Endothelial cell of umbilical vein (primary cell): ENCODE measurements around the gene RBL1. TPM values are rescaled to one million over a fixed set of nuclear protein-coding genes. Genes with fewer than 3 reads are reported as not detected.
"Not testable (repeated sequence)": the region's sequence is repeated elsewhere in the genome, so short reads cannot be mapped to it uniquely, and the experiment has no call there.

Source experiments
- BruUV-seq: library from RNA; stranded (reverse); fragments of 400-500 nt; replicated peaks from 2 replicates; lab custom pipeline; 2021; lab: Mats Ljungman, UMichigan
- CTCF ChIA-PET: fragments of 300-600, 350-600 bp; sonication (Branson Sonifier 250); formaldehyde crosslinking; loops from one replicate; lab custom pipeline; 2021; ENCODE audit warnings: antibody characterized with exemption, inconsistent platforms; lab: Charles Lee
- POLR2A ChIA-PET: fragments of 300-600, 350-600 bp; sonication (Branson Sonifier 250); formaldehyde crosslinking; loops from one replicate; lab custom pipeline; 2021; ENCODE audit warnings: antibody characterized with exemption, inconsistent platforms; lab: Charles Lee
- DNase-seq: peaks from one replicate; pipeline ENCODE4 v3.0.0-alpha.2; 2011; ENCODE audit warnings: low read depth, low spot score
- FAIRE-seq: peaks from 2 replicates; lab custom pipeline; 2011; peaks lifted over from hg19 to GRCh38; lab: Jason Lieb, UNC
- H2AFZ ChIP-seq: 2 replicates; pipeline ENCODE4 v1.6.0; 2012; ENCODE audit warnings: low read depth, low read length, control low read depth, inconsistent platforms
- H3K27ac ChIP-seq: 2 replicates; pipeline ENCODE4 v1.5.1; 2011; ENCODE audit warnings: low read depth, mild to moderate bottlenecking, control low read depth, low read length, moderate library complexity; ENCODE audit not compliant: insufficient read depth
- H3K27me3 ChIP-seq, 2 experiments: 2 replicates each; pipeline versions ENCODE4 v1.6.0 to v1.6.1; 2011; ENCODE audit warnings: low read length in 2 of 2, mixed read lengths in 1 of 2; ENCODE audit not compliant: control insufficient read depth in 2 of 2, insufficient read depth in 2 of 2
- H3K36me3 ChIP-seq, 2 experiments: 2 replicates in 1 of 2; 3 replicates in 1 of 2; pipeline ENCODE4 v1.5.1; 2011; ENCODE audit warnings: low read length in 2 of 2, mild to moderate bottlenecking in 1 of 2, moderate library complexity in 1 of 2; ENCODE audit not compliant: control insufficient read depth in 2 of 2, insufficient read depth in 2 of 2; ENCODE audit errors: extremely low read depth in 1 of 2
- H3K4me1 ChIP-seq: 3 replicates; pipeline ENCODE4 v1.5.1; 2011; ENCODE audit warnings: mild to moderate bottlenecking, low read length; ENCODE audit not compliant: control insufficient read depth, insufficient read depth; ENCODE audit errors: extremely low read depth
- H3K4me2 ChIP-seq: 2 replicates; pipeline ENCODE4 v1.6.1; 2011; ENCODE audit warnings: low read length, control low read depth, mixed read lengths; ENCODE audit not compliant: insufficient read depth
- H3K4me3 ChIP-seq, 3 experiments: fragments of 200-600 bp in 1 of 3; sonication (generic), shearing (Covaris generic) in 1 of 3; replicated peaks in 1 of 3; 2 replicates each; pipeline ENCODE4 v1.5.1; 2011 to 2016; ENCODE audit warnings: control low read depth in 3 of 3, low read length in 3 of 3, mild to moderate bottlenecking in 2 of 3, inconsistent platforms in 1 of 3, low read depth in 1 of 3, moderate library complexity in 1 of 3; ENCODE audit not compliant: insufficient read depth in 1 of 3
- H3K79me2 ChIP-seq: 2 replicates; pipeline ENCODE4 v1.6.0; 2012; ENCODE audit warnings: low read length, inconsistent platforms; ENCODE audit not compliant: control insufficient read depth, insufficient read depth
- H3K9ac ChIP-seq: replicated peaks from 2 replicates; pipeline ENCODE3; 2011; ENCODE audit warnings: low read length, control low read depth; ENCODE audit not compliant: insufficient read depth; ENCODE audit errors: extremely low read depth
- H3K9me1 ChIP-seq: replicated peaks from 3 replicates; pipeline ENCODE4 v1.6.0; 2011; ENCODE audit warnings: mild to moderate bottlenecking, low read length; ENCODE audit not compliant: control insufficient read depth, insufficient read depth; ENCODE audit errors: extremely low read depth
- H3K9me3 ChIP-seq: replicated peaks from 2 replicates; pipeline ENCODE4 v1.5.1; 2012; ENCODE audit warnings: low read length, inconsistent platforms; ENCODE audit not compliant: control insufficient read depth, insufficient read depth
- H4K20me1 ChIP-seq: replicated peaks from 2 replicates; pipeline ENCODE3; 2011; ENCODE audit warnings: mild to moderate bottlenecking, low read length; ENCODE audit not compliant: control insufficient read depth, insufficient read depth; ENCODE audit errors: extremely low read depth
- CTCF ChIP-seq, 2 donors: IDR thresholded peaks; 1 replicate in 1 of 2; 2 replicates in 1 of 2; pipeline ENCODE4 v1.5.1; 2011; ENCODE audit warnings: low read length in 2 of 2, mild to moderate bottlenecking in 2 of 2, moderate library complexity in 2 of 2, control low read depth in 1 of 2, inconsistent platforms in 1 of 2, low read depth in 1 of 2; ENCODE audit not compliant: insufficient read depth in 1 of 2; ENCODE audit errors: extremely low read depth in 1 of 2
- EZH2 ChIP-seq: IDR thresholded peaks from 2 replicates; pipeline ENCODE4 v1.6.1; 2012; ENCODE audit warnings: borderline replicate concordance, low read depth, mild to moderate bottlenecking, moderate library complexity, low read length, inconsistent platforms; ENCODE audit not compliant: severe bottlenecking
- FOS ChIP-seq: IDR thresholded peaks from 2 replicates; pipeline ENCODE4 v1.6.1; 2011; ENCODE audit warnings: mild to moderate bottlenecking, low read length, moderate library complexity, borderline replicate concordance; ENCODE audit not compliant: insufficient read depth
- GATA2 ChIP-seq: IDR thresholded peaks from 2 replicates; pipeline ENCODE4 v1.7.0; 2011; ENCODE audit warnings: low read depth, mild to moderate bottlenecking, moderate library complexity, mixed read lengths, low read length; ENCODE audit not compliant: insufficient read length, insufficient read depth
- JUN ChIP-seq: IDR thresholded peaks from 2 replicates; pipeline ENCODE4 v1.6.1; 2011; ENCODE audit warnings: borderline replicate concordance, low read depth; ENCODE audit not compliant: insufficient read length, insufficient read depth
- MAX ChIP-seq: IDR thresholded peaks from 2 replicates; pipeline ENCODE4 v1.6.1; 2011; ENCODE audit not compliant: insufficient read depth, insufficient read length
- MYC ChIP-seq: IDR thresholded peaks from one replicate; pipeline ENCODE4 v1.6.1; 2011; ENCODE audit warnings: mild to moderate bottlenecking, low read depth, low read length
- POLR2A ChIP-seq: IDR thresholded peaks from 2 replicates; pipeline ENCODE4 v1.6.1; 2012; ENCODE audit warnings: low read depth, mild to moderate bottlenecking, control low read depth, low read length
- POLR2AphosphoS5 ChIP-seq: IDR thresholded peaks from 2 replicates; pipeline ENCODE4 v1.6.1; 2012; ENCODE audit warnings: low read depth, mild to moderate bottlenecking, control low read depth, low read length, moderate library complexity; ENCODE audit not compliant: insufficient read depth
- dilution Hi-C: fragments of 300-500 bp; cut with MboI; formaldehyde crosslinking; loops from one replicate; pipeline ENCODE4 v1.15.0; 2019; ENCODE audit warnings: low sequenced_read_pairs; ENCODE audit not compliant: extremely low pct_ligation_motif_present
- intact Hi-C: fragments of 100-400 bp; cut with micrococcal nuclease; formaldehyde crosslinking; loops from one replicate; pipeline ENCODE4 v1.10.0; 2022
- polyA plus RNA-seq, 4 experiments: library from polyadenylated mRNA; depleted of rRNA in 3 of 4; stranded (reverse) in 3 of 4; unstranded in 1 of 4; fragments of >200 nt; gene quantifications; 2 replicates each; pipeline versions ENCODE4 v1.2.1 to v1.2.3, GENCODE V29; 2011 to 2012; ENCODE audit warnings: missing spikeins in 1 of 4
- total RNA-seq: library from RNA; stranded (reverse); gene quantifications from 2 replicates; pipeline ENCODE4 v1.2.3, GENCODE V29; 2021

The RBL1 gene
- total and polyA plus RNA-seq, 2 donors (not counting 3 experiments of a cell fraction or from before 2014, with no cell fraction given), result 3.1 to 20.1 TPM

GRCh38 chr20:36997121-36997520 is 98.7 kb downstream of the RBL1 start:
- Histone ChIP-seq H3K27ac (no peak overlapping the region), H3K4me3 (no peak overlapping the region), H3K4me2 (no peak overlapping the region), H3K27me3 (no peaks in the 10 kb centered on the region), H3K9me3 (no peaks in the 10 kb centered on the region), H3K4me1 (no peaks in the 10 kb centered on the region), H3K9me1 (no peaks in the 10 kb centered on the region), H4K20me1 (no peaks in the 10 kb centered on the region), H2AFZ (no peak overlapping the region), H3K79me2 (no peaks in the 10 kb centered on the region), H3K36me3 (no peaks in the 10 kb centered on the region), H3K9ac (no peak overlapping the region)
- intact Hi-C loops, result no loop called here
- DNase-seq, result no peak
- no TSS peak for BruUV-seq
- no peak for FAIRE-seq
- TF ChIP-seq MAX (no peak), POLR2AphosphoS5 (no peak), GATA2 (no peak), MYC (no peak), JUN (no peak), FOS (no peak), EZH2 (no peak), CTCF (IDR thresholded peaks at IDR 0.05; ENCODE audit: extremely low read depth in 1 of 2, insufficient read depth in 1 of 2, low read depth in 1 of 2, low read length in 2 of 2) (no peak), POLR2A (no peak)
- ChIA-PET CTCF (no interaction called here), POLR2A (no interaction called here)
- dilution Hi-C loops, result no loop called here

- H4K20me1 ChIP-seq, BruUV-seq, H3K27ac ChIP-seq, intact Hi-C loops, H3K9me1 ChIP-seq, H3K4me2 ChIP-seq, H3K4me3 ChIP-seq, H3K36me3 ChIP-seq, H3K9ac ChIP-seq, FAIRE-seq, H3K4me1 ChIP-seq, H3K79me2 ChIP-seq, DNase-seq, H2AFZ ChIP-seq, dilution Hi-C loops, H3K9me3 ChIP-seq, POLR2A ChIA-PET, H3K27me3 ChIP-seq: not testable (repeated sequence)
- CTCF ChIA-PET, result interaction anchor here (1.2 kb wide), 1 partner anchor 75 kb away, joined by 3 read pairs; no protein-coding TSS in a partner anchor
These were observed 101.6 kb downstream of the RBL1 start for GRCh38 chr20:36994221-36994620.
